GM18508 (cell line): Measurements from ENCODE around the gene ZNF319.

ENCODE experiments used
- ATAC-seq: cut with Tn5 transposase; IDR thresholded peaks from one replicate; pipeline ENCODE4 v1.9.1; 2021; ENCODE audit warnings: moderate number of reproducible peaks; ENCODE audit not compliant: insufficient read depth, unreplicated experiment

ZNF319 gene

DNA sequence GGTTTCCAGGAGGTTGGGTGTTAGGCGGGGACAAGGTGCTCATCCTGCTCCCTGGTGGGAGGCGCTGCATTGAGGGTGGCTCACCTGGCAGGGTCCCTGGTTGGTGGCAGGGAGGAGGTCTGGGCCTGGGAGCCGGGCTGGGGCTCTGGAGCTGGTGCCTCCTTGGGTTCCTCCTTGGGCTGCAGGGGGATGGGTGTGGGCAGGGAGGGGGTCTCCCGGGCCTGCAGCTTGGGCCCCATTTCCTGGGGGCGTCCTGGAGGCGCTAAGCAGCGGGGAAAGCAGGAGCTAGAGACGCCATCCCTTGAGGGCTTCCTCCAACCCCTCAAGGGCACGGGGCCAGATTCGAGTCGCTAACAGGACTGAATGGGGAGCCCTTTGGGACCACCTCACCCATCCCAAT lies 40.7 kb downstream of the ZNF319 start:
- ATAC-seq: no peak

DNA sequence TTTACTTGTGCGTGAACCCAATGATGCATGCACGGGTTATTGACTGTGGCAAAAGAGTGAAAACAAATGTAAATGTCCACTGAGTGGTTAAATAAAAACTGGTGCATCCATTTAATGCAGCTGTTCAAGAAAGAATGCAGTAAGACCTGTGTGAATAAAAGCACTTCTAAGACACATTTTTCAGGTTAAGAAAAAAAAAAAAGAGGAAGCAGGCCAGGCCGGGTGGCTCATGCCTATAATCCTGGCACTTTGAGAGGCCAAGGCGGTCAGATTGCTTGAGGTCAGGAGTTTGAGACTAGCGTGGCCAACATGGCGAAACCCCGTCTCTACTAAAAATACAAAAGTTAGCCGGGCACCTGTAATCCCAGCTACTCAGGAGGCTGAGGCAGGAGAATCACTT lies 41.4 kb downstream of the ZNF319 start:
- no peak for ATAC-seq

DNA sequence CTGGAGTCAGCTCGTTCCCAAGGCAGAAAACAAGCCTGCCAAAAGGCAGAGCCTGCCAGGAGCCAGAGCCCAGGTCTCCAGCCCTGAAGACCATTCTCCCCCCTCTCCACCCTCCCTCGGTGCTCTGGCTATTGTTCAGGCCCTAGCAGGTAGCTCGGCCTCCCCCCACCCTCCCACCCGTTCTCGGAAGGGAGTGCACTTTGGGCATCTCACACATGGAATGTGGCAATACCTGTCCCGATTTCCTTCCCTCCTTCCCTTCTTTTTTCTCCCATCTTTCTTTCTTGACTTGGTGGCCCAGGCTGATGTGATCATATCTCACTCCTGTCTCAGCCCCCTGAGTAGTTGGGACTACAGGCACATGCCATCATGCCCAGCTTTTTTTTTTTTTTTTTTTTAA lies 41.9 kb downstream of the ZNF319 start:
- ATAC-seq: no peak

DNA sequence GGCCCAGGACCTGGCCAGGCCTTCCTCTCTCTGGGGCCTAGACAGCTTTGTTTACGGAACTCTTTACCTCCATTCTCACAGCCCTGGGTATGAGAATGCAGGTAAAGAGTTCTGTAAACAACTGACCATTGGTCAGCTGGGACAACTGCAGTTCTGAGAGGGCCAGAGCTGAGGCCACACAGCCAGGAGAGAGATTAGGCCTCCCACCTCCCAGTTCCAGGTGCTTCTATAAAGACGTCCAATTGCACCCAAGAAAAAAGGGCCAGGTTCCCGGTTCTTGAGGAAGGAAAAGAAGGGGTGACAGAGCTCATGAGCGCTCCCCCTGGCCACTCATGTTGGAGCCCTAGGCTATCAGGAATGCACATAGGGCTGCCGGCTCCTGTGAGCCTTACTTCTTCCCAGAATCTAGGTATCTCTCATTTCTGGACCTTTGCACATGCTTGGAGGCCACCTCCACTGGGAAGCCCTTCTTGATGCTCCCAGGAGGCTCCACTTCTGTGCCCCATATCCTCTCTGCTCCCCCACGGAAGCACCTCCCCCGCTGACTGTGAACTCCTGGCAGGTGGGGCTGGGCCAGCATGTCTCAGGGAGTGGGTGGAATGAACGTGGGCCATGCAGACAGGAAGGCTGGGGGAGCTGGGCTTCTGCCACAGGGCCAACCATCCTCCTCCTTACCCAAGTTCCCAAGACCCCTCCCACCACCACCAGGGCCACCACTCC lies 42.6 kb downstream of the ZNF319 start:
- no peak for ATAC-seq

DNA sequence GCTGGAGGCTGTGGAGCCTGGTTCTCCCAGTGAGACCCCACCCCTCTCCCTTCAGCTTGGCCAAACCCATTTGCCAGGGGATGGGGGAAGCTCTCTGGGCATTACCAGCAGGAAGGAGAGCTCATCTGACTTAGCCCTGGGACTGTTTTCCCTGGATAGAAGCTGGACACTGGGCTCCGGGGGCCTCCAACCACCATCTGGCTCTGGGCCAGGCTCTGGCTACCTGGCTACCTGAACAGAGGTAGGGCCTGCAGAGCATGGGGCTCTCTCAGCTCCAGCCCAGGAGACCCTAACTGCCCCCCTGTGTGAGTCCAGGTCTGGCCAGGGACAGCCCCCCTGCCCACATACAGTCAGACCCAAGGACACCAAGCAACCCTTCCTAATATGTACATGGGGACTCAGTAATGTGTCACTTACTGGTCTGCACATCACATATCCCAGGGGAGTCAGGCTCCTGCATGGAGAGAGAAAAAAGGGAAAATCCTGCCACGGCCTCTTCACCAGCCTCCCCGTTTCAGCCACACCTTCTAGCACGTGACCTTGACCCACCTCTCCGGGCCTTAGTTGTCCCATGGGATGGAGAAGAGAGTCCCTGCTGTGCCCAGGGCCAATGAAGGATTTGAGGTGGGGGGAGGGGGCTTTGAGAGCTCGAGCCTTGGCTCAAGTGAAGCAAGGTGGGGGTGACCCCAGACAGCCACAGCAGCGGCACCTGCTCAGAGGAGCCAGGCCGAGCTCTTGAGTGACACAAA lies 43.4 kb downstream of the ZNF319 start:
- ATAC-seq: no peak

DNA sequence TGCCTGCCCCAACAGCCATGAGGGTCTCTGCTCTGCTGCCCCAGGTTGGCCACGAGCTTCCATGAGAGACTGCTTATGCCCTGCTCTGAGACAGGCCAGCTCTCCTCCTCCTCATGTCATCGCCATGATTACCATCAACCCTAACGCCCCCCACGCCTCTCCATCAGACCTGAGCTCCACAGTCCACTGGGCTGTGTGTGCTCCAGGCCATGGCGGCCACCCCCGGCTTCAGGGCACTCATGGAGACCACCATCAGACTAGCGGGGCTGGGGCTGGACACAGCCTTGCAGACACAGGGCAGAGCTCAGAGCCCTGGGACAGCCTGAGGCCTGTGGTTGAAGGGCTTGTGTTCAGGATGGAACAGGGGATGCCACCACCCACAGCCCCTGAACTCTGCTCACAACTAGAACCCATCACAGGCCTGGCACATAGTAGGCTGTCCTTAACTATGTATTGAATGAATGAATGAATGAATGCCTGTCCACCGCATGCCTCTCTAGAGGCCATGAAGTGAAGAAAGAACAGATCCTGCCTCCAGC lies 44.1 kb downstream of the ZNF319 start:
- ATAC-seq: no peak

DNA sequence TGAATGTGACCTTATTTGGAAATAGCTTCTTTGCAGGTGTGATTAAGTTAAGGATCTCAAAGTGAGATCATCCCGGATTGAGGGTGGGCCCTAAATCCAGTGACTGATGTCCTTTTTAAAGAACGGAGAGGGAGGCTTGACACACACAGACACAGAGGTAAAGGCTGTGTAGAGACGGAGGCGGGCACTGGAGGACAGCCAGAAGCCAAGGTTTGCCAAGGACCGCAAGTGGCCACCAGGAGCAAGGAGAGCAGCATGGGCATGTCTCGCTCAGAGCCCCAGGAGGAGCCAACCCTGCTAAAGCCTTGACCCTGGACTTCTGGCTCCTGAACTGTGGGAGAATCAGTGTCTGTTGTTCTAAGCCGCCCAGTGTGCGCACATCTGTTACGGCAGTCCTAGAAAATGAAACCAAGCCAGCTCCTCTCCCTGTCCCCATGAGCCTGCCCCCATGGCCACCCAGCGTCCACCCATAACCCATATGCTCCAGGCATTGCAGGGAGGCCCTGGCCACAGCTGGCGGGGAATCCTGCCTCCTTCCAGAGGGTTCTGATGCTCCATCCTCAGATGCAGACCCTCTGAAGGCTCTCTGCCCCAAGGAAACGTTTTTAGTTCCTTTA lies 44.8 kb downstream of the ZNF319 start:
- ATAC-seq: no peak

DNA sequence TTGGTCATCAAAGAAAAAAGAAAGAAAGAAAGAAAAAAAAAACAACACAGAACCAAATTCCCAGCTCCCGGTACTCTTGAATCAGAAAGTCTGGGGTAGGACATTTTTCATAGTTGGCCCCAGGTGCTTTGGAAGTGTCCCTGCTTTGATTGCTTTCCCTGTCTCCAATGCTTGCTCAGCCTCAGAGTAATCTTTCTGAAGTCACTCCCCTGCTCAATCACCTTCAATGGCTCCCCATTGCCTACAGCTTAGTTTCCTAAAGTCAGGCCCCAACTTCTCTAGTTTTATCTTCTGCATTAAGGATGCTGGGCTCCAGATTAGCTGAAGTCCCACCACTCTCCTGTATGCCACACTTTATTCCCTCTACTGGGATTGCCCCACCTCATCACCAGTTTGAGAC lies 46.6 kb downstream of the ZNF319 start:
- no peak for ATAC-seq

DNA sequence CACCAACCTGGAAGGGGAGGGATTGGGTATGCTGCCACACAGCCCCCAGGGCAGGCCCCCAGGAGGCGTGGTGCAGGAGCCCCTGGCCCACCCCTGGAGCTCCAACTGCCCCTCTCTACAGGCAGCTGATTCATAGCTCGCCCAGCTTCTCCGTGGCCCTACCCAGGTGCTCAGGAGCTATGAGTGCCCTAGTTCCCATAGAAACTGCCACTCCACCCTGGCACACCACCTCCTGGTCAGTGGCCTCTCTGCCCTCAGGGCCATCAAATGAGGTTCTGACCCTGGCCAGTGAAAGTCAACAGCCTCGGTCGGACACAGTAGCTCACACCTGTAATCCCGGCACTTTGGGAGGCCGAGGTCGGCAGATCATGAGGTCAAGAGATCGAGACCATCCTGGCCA lies 47.6 kb downstream of the ZNF319 start:
- no peak for ATAC-seq

DNA sequence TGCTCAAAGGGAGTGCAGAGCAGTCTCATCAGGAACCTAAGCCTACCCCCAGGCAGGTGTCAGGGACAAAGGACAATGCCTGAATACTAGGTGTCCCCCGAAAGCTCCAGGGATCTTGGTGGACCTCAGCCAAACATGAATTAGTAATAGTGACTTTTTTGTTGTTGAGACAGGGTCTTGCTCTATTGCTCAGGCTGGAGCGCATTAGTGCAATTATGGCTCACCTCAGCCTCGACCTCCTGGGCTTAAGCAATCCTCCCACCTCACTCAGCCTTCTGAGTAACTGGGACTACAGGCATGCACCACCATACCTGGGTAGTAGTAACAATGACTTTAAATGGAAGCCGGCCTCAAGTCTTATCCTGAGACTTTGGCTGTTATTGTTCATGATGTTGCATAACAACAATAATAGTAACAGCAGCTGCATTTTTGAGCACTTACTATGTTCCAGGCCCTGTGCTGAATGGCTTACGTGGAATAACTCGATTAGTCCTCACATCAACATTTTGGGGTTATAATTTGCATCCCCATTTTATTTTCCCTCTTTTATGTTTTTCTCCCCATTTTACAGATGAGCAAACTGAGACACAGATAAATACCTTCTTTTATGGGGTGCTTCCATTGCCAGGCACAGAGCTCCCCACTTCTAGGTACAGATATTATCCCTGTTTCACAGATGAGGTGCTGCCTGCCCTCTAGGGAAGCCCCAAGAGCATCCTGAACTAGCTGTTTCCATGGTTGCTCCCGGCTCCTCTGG lies 49.1 kb downstream of the ZNF319 start:
- ATAC-seq: no peak

DNA sequence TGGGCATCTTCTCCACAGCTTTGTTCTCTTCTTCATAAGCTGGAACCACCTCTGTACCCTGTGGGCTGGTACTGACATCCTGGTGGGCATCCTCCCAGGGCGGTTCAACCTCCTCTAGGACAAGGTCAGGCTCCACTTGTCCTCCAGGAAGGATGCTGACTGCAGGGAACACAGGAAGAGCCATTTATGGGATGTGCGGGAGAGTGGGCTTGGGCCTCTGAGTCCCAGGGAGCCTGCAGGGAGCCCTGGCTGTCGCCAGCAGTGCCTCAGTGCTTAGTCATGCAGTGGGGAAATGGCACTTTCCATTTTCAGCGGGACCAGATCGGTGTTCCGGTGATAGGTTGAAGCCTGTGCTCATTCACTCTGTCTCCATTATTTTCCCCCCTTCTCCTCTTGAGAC lies 50.1 kb downstream of the ZNF319 start:
- ATAC-seq: no peak

DNA sequence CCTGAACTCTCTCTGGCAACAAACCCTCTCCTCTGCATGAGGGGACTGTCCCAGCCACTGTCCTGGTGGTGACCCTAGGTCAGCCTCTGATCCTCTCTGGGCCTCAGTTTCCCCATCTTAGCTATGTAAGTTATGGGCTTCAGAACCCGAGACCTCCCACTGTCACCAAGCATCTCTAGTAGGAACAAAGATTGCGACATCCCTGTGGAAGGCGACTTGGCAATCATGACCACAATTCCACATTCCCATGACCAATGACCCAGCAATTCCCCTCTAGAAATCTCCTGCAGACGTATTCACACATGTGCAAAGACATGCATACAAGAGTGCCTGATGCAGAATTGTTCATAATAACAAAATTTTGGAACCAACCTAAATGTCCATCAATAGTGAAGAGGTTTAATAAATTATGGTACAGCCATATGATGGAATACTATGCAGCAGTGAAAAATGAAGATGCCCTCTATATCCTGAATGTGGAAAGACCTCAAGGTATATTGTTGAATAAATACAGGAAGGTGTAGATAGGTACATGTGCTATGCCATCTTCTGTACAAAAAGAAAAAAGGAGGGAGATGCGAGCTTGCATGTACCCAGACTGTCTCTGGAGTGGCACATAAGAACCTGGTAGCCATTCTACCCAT lies 50.8 kb downstream of the ZNF319 start:
- ATAC-seq: no peak

DNA sequence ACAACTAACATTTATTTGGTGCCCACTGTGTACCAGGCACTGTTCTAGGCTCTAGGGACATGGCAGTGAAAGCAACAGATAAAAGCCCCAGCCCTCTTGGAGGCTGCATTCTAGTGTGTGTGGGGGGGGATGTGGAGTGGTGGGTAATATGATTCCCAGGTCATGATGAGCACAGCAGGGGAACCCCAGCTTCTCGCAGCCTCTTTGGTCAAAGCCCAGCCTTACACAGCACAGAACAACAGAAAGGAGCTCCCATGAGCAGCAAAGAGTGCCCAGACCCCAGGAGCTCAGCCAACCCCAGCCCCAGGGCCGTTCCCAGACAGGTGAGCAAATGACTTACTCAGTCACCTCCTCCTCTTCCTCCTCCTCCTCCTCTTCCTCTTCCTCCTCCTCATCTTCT lies 51.5 kb downstream of the ZNF319 start:
- no peak for ATAC-seq

DNA sequence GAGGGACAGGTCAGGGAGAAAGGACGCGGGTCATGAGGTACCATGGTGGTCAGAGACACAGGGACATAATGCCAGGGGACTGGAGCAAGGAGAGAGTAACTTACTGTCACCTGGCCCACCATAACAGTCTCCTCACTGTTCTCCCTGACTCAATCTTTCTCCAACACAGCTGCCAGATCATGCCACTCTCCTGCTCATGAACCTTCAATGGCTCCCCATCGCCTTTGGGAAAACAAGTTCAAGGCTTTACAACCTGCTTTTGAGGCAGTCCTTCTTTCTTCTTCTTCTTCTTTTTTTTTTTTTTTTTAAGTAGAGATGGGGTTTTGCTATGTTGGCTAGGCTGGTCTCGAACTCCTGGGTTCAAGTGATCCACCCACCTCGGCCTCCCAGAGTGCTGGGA lies 52.4 kb downstream of the ZNF319 start:
- ATAC-seq: no peak

DNA sequence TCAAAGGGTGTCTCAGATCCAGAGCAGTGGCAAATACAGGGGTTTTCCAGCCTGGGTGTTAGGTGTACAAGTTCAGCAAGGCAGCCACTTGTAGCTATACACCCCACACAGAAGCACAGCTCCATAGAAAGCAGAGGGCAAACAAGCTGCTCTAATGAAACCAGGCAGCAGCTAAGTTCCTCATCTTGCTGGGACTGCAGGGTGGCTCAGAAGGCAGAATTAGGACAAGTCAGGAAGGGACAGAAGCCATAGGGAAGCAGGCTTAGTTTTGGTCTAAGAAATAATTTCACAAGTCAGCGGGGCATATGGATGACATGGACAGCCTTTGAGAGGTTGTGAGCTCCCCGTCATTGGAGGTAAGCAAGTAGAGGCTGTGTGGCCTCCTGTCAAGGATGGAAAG lies 53.2 kb downstream of the ZNF319 start:
- ATAC-seq: no peak

DNA sequence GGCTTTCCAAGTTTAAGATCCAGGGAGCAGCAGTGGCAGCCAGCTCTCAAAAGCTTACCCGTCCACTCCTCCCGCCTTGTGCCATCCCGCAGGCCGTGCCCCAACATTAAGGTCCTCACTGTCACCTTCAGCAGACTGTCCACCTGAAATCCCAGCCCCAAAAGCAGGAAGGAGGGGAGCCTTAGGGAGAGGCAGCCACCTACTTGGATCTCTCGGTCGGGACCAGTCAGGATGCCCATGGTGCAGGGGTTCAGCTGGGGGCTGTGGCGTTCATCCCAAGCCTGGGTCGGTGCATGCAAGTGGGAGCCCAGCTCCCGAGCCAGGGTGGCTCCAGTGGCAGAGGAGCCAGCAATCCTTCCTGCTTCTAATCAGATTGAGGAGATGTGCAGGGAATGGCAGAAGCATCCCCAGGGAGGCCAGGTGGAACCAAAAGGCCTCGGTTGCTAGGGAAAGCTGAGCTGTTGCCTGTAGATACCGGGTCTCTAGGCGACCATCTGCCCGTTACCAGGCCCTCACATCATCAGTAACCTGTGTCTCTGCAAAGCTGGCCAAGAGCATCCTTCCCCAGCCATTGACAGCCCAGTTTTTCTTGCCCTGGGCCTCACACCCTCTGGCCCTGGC lies 54.2 kb downstream of the ZNF319 start:
- ATAC-seq: no peak

DNA sequence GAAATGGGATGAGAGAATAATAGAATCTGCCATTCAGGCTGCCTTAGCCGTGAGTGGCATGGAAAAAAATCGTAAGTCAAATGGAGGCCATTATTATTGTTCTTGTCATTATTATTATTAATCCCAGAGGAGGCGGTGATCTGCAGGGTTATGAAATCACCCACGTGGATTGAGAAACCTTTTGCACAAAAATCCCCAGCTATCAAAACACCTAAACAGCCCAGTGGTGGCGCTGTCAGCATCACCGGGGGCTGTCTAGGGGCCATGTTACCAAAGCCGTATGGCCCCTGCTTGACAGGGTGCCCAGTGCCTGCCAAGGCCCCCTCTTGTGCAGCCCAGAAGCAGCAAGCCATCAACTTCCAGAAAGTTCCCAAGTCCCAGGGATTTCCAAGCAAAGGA lies 54.7 kb downstream of the ZNF319 start:
- ATAC-seq: no peak

DNA sequence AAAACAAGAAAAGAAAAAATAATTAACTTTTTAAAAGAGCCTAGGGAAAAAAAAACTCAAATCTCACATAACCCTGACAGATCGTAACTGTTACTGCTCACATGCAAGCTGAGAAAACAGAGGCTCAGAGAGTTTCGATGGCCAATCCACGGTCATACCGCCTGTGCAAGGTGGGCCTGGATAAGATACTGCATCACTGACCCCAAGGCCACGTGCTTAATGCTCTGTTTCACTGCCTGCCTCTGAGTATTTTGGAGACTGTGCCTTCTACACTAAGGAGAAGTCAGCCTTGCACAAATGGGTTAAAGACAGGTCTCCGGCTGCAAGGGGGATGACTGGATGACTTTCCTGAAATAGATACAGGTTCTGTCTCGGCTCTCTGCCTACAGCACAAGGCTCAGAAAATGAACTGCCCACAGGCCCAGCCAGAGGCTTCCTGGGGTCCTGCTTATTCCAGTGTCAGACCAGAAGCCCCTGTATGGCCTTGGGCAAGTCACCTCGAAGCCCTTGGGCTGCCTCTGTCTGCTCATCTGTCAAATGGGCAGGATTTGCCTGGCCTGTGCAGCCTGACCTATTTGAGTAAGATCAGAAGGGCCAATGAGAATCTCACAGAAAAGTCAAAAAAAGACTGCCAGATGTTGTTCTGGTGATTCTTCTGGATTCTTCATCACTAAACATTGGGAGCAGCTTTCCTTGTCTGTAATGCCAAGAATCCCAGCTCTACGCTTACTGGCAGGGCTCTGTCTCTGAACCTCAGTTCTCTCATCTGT lies 55.3 kb downstream of the ZNF319 start:
- no peak for ATAC-seq
